OCI-LY3 (cell line): ENCODE measurements around the gene SAMD8.
"Not testable (repeated sequence)": the region's sequence is repeated elsewhere in the genome, so short reads cannot be mapped to it uniquely, and the experiment has no call there.

ENCODE experiments used
- H2AFZ ChIP-seq: fragments of 200-600, 300-600 bp; shearing (Covaris generic); 2 replicates; pipeline ENCODE4 v1.6.0; 2014; ENCODE audit warnings: antibody characterized with exemption, low read depth, low read length
- H3K27ac ChIP-seq: fragments of 200-600, 300-600 bp; sonication (generic); 2 replicates; pipeline ENCODE4 v1.5.1; 2014; ENCODE audit warnings: mild to moderate bottlenecking, low read length, moderate library complexity, mixed read lengths
- H3K27me3 ChIP-seq: fragments of 200-600, 300-600 bp; sonication (generic); 2 replicates; pipeline ENCODE4 v1.6.1; 2014; ENCODE audit warnings: low read depth, low read length, mixed read lengths
- H3K36me3 ChIP-seq: fragments of 200-600, 300-600 bp; sonication (generic); replicated peaks from 2 replicates; pipeline ENCODE3; 2014; ENCODE audit warnings: low read depth, low read length, mixed read lengths
- H3K4me1 ChIP-seq: fragments of 300-600, 200-600 bp; sonication (generic); 2 replicates; pipeline ENCODE4 v1.6.1; 2014; ENCODE audit warnings: low read length, mixed read lengths
- H3K4me2 ChIP-seq: fragments of 200-600, 300-600 bp; sonication (generic); 2 replicates; pipeline ENCODE4 v1.6.1; 2014; ENCODE audit warnings: low read length, mixed read lengths
- H3K4me3 ChIP-seq: fragments of 300-600, 200-600 bp; sonication (generic); 2 replicates; pipeline ENCODE4 v1.5.1; 2014; ENCODE audit warnings: antibody characterized with exemption, mild to moderate bottlenecking, low read length, moderate library complexity
- H3K79me2 ChIP-seq: fragments of 300-600, 200-600 bp; shearing (Covaris generic); 2 replicates; pipeline ENCODE4 v1.6.1; 2014; ENCODE audit warnings: mild to moderate bottlenecking, low read length, mixed read lengths
- H3K9ac ChIP-seq: fragments of 300-600, 200-600 bp; shearing (Covaris generic); 2 replicates; pipeline ENCODE4 v1.6.0; 2014; ENCODE audit warnings: mild to moderate bottlenecking, low read length, moderate library complexity
- H3K9me3 ChIP-seq: fragments of 200-600, 300-600 bp; shearing (Covaris generic); 2 replicates; pipeline ENCODE4 v1.6.1; 2014; ENCODE audit warnings: low read length, mixed read lengths; ENCODE audit not compliant: insufficient read depth
- H4K20me1 ChIP-seq: fragments of 200-600, 300-600 bp; sonication (generic); 2 replicates; pipeline ENCODE4 v1.6.1; 2016; ENCODE audit warnings: low read length, mixed read lengths; ENCODE audit not compliant: insufficient read depth
- CTCF ChIP-seq: fragments of 200-600, 300-600 bp; sonication (generic); IDR thresholded peaks from 2 replicates; pipeline ENCODE4 v1.5.1; 2014; ENCODE audit warnings: antibody characterized with exemption, low read length, low read depth
- EZH2phosphoT487 ChIP-seq: fragments of 200-600 bp; shearing (Covaris generic); IDR thresholded peaks from 2 replicates; pipeline ENCODE4 v1.6.1; 2018; ENCODE audit warnings: antibody characterized with exemption, mixed run types, low read depth

The SAMD8 gene

GRCh38 chr10:75122505-75122904, 11.0 kb downstream of the SAMD8 start:
- Histone ChIP-seq H2AFZ (no peak overlapping the region), H3K4me3 (no peak overlapping the region), H4K20me1 (peaks cover 25% of the 10 kb centered on the region), H3K36me3 (no peaks in the 10 kb centered on the region), H3K9me3 (no peaks in the 10 kb centered on the region), H3K4me2 (no peak overlapping the region), H3K27ac (no peak overlapping the region), H3K27me3 (no peaks in the 10 kb centered on the region), H3K9ac (no peak overlapping the region), H3K79me2 (peaks cover 56% of the 10 kb centered on the region), H3K4me1 (no peaks in the 10 kb centered on the region)
- TF ChIP-seq EZH2phosphoT487 (no peak), CTCF (no peak)

DNA sequence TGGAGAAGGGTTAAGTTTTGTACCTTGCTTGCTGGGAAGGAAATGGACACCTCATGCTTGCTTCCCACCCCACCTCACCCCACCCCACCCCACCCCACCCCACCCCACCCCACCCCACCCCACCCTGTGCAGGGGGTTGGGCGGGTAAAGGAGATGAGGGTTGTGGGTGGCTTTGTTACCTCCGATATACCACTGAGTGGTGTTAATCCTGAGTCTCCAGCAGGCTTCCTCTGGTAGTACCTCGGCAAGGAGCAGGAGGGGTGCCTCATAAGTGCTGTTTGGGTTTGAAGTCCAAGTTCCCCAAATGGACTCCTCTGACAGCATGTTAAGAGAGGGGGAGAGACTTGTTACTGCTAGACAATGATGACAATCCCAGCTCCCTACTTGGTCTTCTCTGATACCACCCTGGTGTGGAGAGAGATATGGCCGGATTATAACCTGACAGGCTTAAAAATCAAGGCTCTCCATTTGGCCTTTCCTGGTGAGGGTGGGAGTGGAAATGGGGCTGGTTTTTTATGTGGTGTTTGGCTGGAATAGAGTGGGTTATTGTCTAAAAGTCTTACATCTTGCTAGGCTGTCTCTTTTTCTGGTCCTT, 11.7 kb downstream of the SAMD8 start:
- no peak overlapping the region for H3K27ac ChIP-seq
- no peaks in the 10 kb centered on the region for H3K36me3 ChIP-seq
- no peaks in the 10 kb centered on the region for H3K9me3 ChIP-seq
- H3K79me2 ChIP-seq = peaks cover 49% of the 10 kb centered on the region
- no peak overlapping the region for H3K9ac ChIP-seq
- H3K4me3 ChIP-seq = no peak overlapping the region
- TF ChIP-seq CTCF (no peak), EZH2phosphoT487 (no peak)
- H3K4me1 ChIP-seq = no peaks in the 10 kb centered on the region
- H2AFZ ChIP-seq = no peak overlapping the region
- no peak overlapping the region for H3K4me2 ChIP-seq
- H3K27me3 ChIP-seq = no peaks in the 10 kb centered on the region
- H4K20me1 ChIP-seq = peaks cover 19% of the 10 kb centered on the region; the same call in 1 of the 2 replicates

DNA sequence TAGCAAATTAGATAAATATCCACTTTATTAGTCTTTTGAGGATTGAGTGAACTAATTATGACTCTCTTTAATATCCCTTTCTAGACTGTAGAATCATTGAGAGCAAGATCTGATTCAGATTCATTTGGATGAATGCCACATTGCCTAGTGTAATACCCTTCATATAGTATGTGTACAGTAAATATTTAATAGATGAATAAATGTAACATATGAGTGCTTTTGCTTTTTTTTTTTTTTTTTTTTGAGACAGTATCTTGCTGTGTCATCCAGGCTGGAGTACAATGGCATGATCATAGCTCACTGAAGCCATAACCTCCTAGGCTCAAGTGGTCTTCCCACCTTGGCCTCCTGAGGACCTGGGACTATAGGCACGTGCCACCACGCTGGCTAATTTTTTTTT, 14.8 kb downstream of the SAMD8 start:
- Histone ChIP-seq H3K4me1 (no peaks in the 10 kb centered on the region), H3K9me3 (no peaks in the 10 kb centered on the region), H3K36me3 (no peaks in the 10 kb centered on the region), H4K20me1 (peaks cover 10% of the 10 kb centered on the region; the same call in 1 of the 2 replicates), H3K4me3 (no peak overlapping the region), H2AFZ (no peak overlapping the region), H3K27ac (no peak overlapping the region), H3K79me2 (peaks cover 25% of the 10 kb centered on the region), H3K27me3 (no peaks in the 10 kb centered on the region), H3K9ac (no peak overlapping the region), H3K4me2 (no peak overlapping the region)
- TF ChIP-seq EZH2phosphoT487 = no peak
- no peak for TF ChIP-seq CTCF

- Histone ChIP-seq H3K27me3 (no peaks in the 10 kb centered on the region), H3K4me1 (no peaks in the 10 kb centered on the region), H3K9me3 (no peaks in the 10 kb centered on the region), H4K20me1 (peaks cover 7% of the 10 kb centered on the region; the same call in 1 of the 2 replicates), H3K27ac (no peak overlapping the region), H2AFZ (no peak overlapping the region), H3K79me2 (peaks cover 23% of the 10 kb centered on the region), H3K36me3 (no peaks in the 10 kb centered on the region), H3K4me3 (no peak overlapping the region), H3K4me2 (no peak overlapping the region), H3K9ac (no peak overlapping the region)
- TF ChIP-seq CTCF = no peak
- TF ChIP-seq EZH2phosphoT487 = no peak
These were observed 16.0 kb downstream of the SAMD8 start for GRCh38 chr10:75127471-75127870.

DNA sequence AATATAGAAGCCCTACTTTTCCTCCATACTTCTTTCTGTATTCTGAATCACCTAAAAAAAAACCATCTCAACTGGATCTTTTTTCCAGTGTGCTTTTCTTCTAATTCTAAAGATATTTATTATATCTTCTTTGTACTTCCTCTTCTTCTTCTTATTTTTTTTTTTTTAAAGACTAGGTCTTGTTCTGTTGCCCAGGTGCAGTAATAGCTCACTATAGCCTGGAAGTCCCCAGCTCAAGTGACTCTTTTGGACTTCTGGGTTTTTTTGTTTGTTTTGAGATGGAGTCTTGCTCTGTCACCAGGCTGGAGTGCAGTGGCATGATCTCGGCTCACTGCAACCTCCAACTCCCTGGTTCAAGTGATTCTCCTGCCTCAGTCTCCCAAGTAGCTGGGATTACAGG, 17.5 kb downstream of the SAMD8 start:
- not testable (repeated sequence) for H3K9ac ChIP-seq, H3K27me3 ChIP-seq, H3K4me3 ChIP-seq, H3K27ac ChIP-seq, H4K20me1 ChIP-seq, H3K4me1 ChIP-seq, H3K4me2 ChIP-seq, H2AFZ ChIP-seq, H3K9me3 ChIP-seq, H3K36me3 ChIP-seq
- H3K79me2 ChIP-seq = peaks cover 15% of the 10 kb centered on the region; the same call in 1 of the 2 replicates
